Right atrium auricular region (tissue), 2 donors: Measurements from ENCODE around the gene AMZ1. TPM values are rescaled to one million over a fixed set of nuclear protein-coding genes. Genes with fewer than 3 reads are reported as not detected.

Experiments
- DNase-seq: peaks from one replicate; pipeline ENCODE4 v3.0.0-alpha.2; 2019; ENCODE audit warnings: low spot score
- H3K27ac ChIP-seq, 2 donors: fragments of 200-600 bp; sonication (generic); 1 replicate in 1 of 2; 2 replicates in 1 of 2; pipeline ENCODE4 v1.5.1; 2016 to 2019
- H3K27me3 ChIP-seq, 2 donors: fragments of 200-600 bp; sonication (generic); one replicate each; pipeline versions ENCODE4 v1.5.1 to v1.6.0; 2017 to 2019
- H3K36me3 ChIP-seq: fragments of 200-600 bp; sonication (generic); one replicate; pipeline ENCODE4 v1.5.1; 2016
- H3K4me1 ChIP-seq, 2 donors: fragments of 200-600 bp; sonication (generic); one replicate each; pipeline versions ENCODE4 v1.5.1 to v1.6.0; 2017 to 2019
- H3K4me3 ChIP-seq, 2 donors: fragments of 200-600 bp; sonication (generic); 1 replicate in 1 of 2; 2 replicates in 1 of 2; pipeline ENCODE4 v1.5.1; 2017 to 2019; ENCODE audit warnings: mild to moderate bottlenecking in 1 of 2, moderate library complexity in 1 of 2
- H3K9me3 ChIP-seq, 2 donors: fragments of 200-600 bp; sonication (generic); one replicate each; pipeline ENCODE4 v1.5.1; 2019
- total RNA-seq, 2 donors: library from RNA; depleted of rRNA; stranded (reverse); fragments of >200 nt; gene quantifications; one replicate each; pipeline ENCODE4 v1.1.0, GENCODE V29; 2016
- TF ChIP-seq, protein P1 (sequence below), 2 donors: fragments of 200-600 bp; sonication (generic); IDR thresholded peaks; one replicate each; pipeline ENCODE4 v1.5.1; 2019; ENCODE audit warnings: antibody characterized with exemption in 2 of 2

Gene AMZ1
- total RNA-seq, 2 donors from 2014 or later: 0.07 TPM; not detected in 1

- Histone ChIP-seq H3K9me3 (no peaks in the 10 kb centered on the region), H3K4me1 (peaks cover 0 to 45% of the 10 kb centered on the region in 2 donors), H3K27me3 (no peaks in the 10 kb centered on the region), H3K36me3 (no peaks in the 10 kb centered on the region), H3K4me3 (no peak overlapping the region), H3K27ac (no peak overlapping the region)
- TF ChIP-seq, protein P1, sequence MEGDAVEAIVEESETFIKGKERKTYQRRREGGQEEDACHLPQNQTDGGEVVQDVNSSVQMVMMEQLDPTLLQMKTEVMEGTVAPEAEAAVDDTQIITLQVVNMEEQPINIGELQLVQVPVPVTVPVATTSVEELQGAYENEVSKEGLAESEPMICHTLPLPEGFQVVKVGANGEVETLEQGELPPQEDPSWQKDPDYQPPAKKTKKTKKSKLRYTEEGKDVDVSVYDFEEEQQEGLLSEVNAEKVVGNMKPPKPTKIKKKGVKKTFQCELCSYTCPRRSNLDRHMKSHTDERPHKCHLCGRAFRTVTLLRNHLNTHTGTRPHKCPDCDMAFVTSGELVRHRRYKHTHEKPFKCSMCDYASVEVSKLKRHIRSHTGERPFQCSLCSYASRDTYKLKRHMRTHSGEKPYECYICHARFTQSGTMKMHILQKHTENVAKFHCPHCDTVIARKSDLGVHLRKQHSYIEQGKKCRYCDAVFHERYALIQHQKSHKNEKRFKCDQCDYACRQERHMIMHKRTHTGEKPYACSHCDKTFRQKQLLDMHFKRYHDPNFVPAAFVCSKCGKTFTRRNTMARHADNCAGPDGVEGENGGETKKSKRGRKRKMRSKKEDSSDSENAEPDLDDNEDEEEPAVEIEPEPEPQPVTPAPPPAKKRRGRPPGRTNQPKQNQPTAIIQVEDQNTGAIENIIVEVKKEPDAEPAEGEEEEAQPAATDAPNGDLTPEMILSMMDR (IDR thresholded peaks at IDR 0.05): no peak
- DNase-seq: no peak
Measured at GRCh38 chr7:2710901-2711551, 23.0 kb downstream of the AMZ1 start.

DNA sequence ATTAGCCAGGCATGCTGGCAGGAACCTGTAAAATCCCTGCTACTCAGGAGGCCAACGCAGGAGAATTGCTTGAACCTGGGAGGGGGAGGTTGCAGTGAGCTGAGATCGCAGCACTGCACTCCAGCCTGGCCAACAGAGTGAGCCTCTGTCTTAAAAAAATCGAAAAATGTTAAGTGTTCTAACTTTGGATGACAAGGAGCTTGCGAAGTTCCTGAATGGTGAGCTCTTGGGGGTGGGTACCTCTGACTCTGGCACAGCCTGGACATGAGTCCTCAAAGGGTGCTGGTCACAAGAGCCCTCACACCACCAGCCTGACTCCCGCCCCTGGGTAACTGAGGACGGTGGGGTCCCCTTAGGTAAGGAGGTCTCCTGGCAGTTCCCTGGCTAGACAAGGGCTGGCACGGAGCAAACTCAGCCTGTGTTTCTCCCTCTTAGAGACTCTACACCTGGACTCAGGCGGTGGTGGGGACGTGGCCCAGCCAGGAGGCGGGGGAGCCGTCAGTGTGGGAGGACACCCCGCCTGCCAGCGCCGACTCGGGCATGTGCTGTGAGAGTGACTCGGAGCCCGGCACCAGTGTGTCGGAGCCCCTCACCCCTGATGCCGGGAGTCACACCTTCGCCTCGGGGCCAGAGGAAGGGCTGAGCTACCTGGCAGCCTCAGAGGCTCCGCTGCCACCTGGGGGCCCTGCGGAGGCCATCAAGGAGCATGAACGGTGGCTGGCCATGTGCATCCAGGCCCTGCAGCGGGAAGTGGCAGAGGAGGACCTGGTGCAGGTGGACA is 24.1 kb downstream of the AMZ1 start:
- Histone ChIP-seq H3K4me1 (peaks cover 0 to 56% of the 10 kb centered on the region in 2 donors), H3K27ac (peak overlapping the region; percentile 60 to 81), H3K9me3 (no peaks in the 10 kb centered on the region), H3K27me3 (no peaks in the 10 kb centered on the region), H3K36me3 (no peaks in the 10 kb centered on the region), H3K4me3 (no peak overlapping the region)
- DNase-seq: no peak
- TF ChIP-seq, protein P1 (IDR thresholded peaks at IDR 0.05): no peak

GRCh38 chr7:2713370-2713769 is 25.4 kb downstream of the AMZ1 start:
- H3K27ac ChIP-seq: peak overlapping the region; percentile 60 to 81
- DNase-seq: no peak
- no peaks in the 10 kb centered on the region for H3K36me3 ChIP-seq
- H3K9me3 ChIP-seq: no peaks in the 10 kb centered on the region
- peaks cover 0 to 69% of the 10 kb centered on the region in 2 donors for H3K4me1 ChIP-seq
- no peak overlapping the region for H3K4me3 ChIP-seq
- TF ChIP-seq, protein P1 (IDR thresholded peaks at IDR 0.05): peak in 1 of 2 donors; percentile 63
- no peaks in the 10 kb centered on the region for H3K27me3 ChIP-seq

- Histone ChIP-seq H3K27me3 (no peaks in the 10 kb centered on the region), H3K27ac (peak overlapping the region; percentile 60 to 81), H3K9me3 (no peaks in the 10 kb centered on the region), H3K4me3 (no peak overlapping the region), H3K36me3 (no peaks in the 10 kb centered on the region), H3K4me1 (peaks cover 0 to 73% of the 10 kb centered on the region in 2 donors)
- no peak for DNase-seq
- TF ChIP-seq, protein P1 (IDR thresholded peaks at IDR 0.05): no peak
Measured at GRCh38 chr7:2713978-2714377, 26.0 kb downstream of the AMZ1 start.

DNA sequence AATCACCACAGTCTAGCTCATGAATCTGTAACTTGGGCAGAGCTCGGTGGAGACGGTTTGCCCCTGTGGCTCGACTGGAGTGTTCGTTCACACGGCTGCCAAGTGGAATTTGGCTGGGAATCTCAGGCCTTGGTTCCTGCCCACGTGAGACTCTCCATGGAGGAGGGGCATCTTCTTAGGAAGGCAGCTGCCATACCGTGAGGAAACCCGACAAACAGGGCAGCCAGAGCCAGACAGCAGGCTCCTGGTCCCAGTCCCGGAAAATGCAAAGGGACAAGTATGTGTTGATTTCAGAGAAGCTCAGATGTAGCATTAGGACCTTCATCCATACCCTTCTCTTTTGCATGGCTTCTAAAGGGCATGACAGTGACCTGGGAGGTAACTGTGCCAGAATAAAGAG is 26.6 kb downstream of the AMZ1 start:
- TF ChIP-seq, protein P1 (IDR thresholded peaks at IDR 0.05): no peak
- no peaks in the 10 kb centered on the region for H3K27me3 ChIP-seq
- H3K27ac ChIP-seq: peak overlapping the region; percentile 72 to 81
- peaks cover 0 to 71% of the 10 kb centered on the region in 2 donors for H3K4me1 ChIP-seq
- no peaks in the 10 kb centered on the region for H3K9me3 ChIP-seq
- H3K36me3 ChIP-seq: no peaks in the 10 kb centered on the region
- H3K4me3 ChIP-seq: no peak overlapping the region
- DNase-seq: no peak
